HEK293 (cell line): Measurements from ENCODE around the gene LTBP1.

Experiments used
- CTCF ChIA-PET: fragments of 350-600 bp; formaldehyde crosslinking; extraction: SDS; loops from one replicate; lab custom pipeline; 2021; ENCODE audit warnings: antibody characterized with exemption; lab: Yijun Ruan, JAX
- POLR2A ChIA-PET: fragments of 300-600 bp; formaldehyde crosslinking; extraction: SDS; loops from one replicate; lab custom pipeline; 2020; ENCODE audit warnings: antibody characterized with exemption, inconsistent platforms; lab: Yijun Ruan, JAX
- H3K27ac ChIP-seq: fragments of 200-500 bp; sonication (Bioruptor generic); 2 replicates; pipeline ENCODE4 v1.5.1; 2014; ENCODE audit warnings: low read depth, low read length, control low read depth, inconsistent platforms; ENCODE audit errors: extremely low read depth
- H3K36me3 ChIP-seq, 2 experiments: fragments of 200-500 bp in 1 of 2; sonication (Bioruptor generic) in 1 of 2; 1 replicate in 1 of 2; 2 replicates in 1 of 2; pipeline ENCODE4 v1.5.1; 2014 to 2017; ENCODE audit warnings: inconsistent platforms in 2 of 2, low read length in 2 of 2; ENCODE audit not compliant: control insufficient read depth in 2 of 2, insufficient read depth in 1 of 2
- H3K4me1 ChIP-seq: fragments of 200-500 bp; sonication (Bioruptor generic); 2 replicates; pipeline ENCODE4 v1.5.1; 2014; ENCODE audit warnings: mild to moderate bottlenecking, low read length, inconsistent platforms; ENCODE audit not compliant: control insufficient read depth, insufficient read depth
- H3K4me3 ChIP-seq: 2 replicates; pipeline ENCODE4 v1.5.1; 2011; ENCODE audit warnings: low read depth, mild to moderate bottlenecking, control low read depth, low read length, moderate library complexity
- H3K9me3 ChIP-seq: fragments of 200-500 bp; sonication (Bioruptor generic); 2 replicates; pipeline ENCODE4 v1.5.1; 2014; ENCODE audit warnings: low read depth, low read length, inconsistent platforms; ENCODE audit not compliant: control insufficient read depth, insufficient read depth
- EGR2 ChIP-seq: fragments of 450-650 bp; formaldehyde crosslinking; IDR thresholded peaks from 2 replicates; pipeline ENCODE4 v1.5.1; 2016; ENCODE audit warnings: low read depth, missing biosample characterization, missing genetic modification characterization
- FEZF1 ChIP-seq: fragments of 450-650 bp; formaldehyde crosslinking; IDR thresholded peaks from 2 replicates; pipeline ENCODE4 v1.5.1; 2016; ENCODE audit warnings: missing biosample characterization, missing genetic modification characterization
- GFI1B ChIP-seq: fragments of 450-650 bp; formaldehyde crosslinking; IDR thresholded peaks from 2 replicates; pipeline ENCODE4 v1.5.1; 2016; ENCODE audit warnings: missing biosample characterization, missing genetic modification characterization
- ZBTB20 ChIP-seq: fragments of 450-650 bp; formaldehyde crosslinking; IDR thresholded peaks from 2 replicates; pipeline ENCODE4 v1.5.1; 2016; ENCODE audit warnings: missing biosample characterization, missing genetic modification characterization
- ZBTB26 ChIP-seq: fragments of 450-650 bp; formaldehyde crosslinking; optimal IDR thresholded peaks from 2 replicates; pipeline ENCODE3; 2016; ENCODE audit warnings: missing biosample characterization, mild to moderate bottlenecking, missing genetic modification characterization
- ZNF155 ChIP-seq: fragments of 450-650 bp; formaldehyde crosslinking; IDR thresholded peaks from 2 replicates; pipeline ENCODE4 v1.5.1; 2016; ENCODE audit warnings: missing biosample characterization, missing genetic modification characterization
- ZNF19 ChIP-seq: fragments of 450-650 bp; formaldehyde crosslinking; IDR thresholded peaks from 2 replicates; pipeline ENCODE4; 2016; ENCODE audit warnings: missing biosample characterization, missing genetic modification characterization, low read depth
- ZNF37A ChIP-seq: fragments of 450-650 bp; IDR thresholded peaks from 2 replicates; pipeline ENCODE4 v1.5.1; 2018; ENCODE audit warnings: missing biosample characterization, missing genetic modification characterization
- ZNF398 ChIP-seq: fragments of 450-650 bp; formaldehyde crosslinking; IDR thresholded peaks from 2 replicates; pipeline ENCODE4 v1.5.1; 2017; ENCODE audit warnings: missing biosample characterization, missing genetic modification characterization
- ZNF48 ChIP-seq: fragments of 450-650 bp; formaldehyde crosslinking; IDR thresholded peaks from 2 replicates; pipeline ENCODE4 v1.5.1; 2016; ENCODE audit warnings: missing biosample characterization, missing genetic modification characterization
- ZNF629 ChIP-seq: fragments of 450-650 bp; formaldehyde crosslinking; IDR thresholded peaks from 2 replicates; pipeline ENCODE4 v1.5.1; 2017; ENCODE audit warnings: missing biosample characterization, missing genetic modification characterization
- ZNF785 ChIP-seq: fragments of 450-650 bp; formaldehyde crosslinking; IDR thresholded peaks from 2 replicates; pipeline ENCODE4 v1.5.1; 2016; ENCODE audit warnings: missing biosample characterization, missing genetic modification characterization
- TF ChIP-seq, protein P1 (sequence below): fragments of 450-650 bp; formaldehyde crosslinking; IDR thresholded peaks from 2 replicates; pipeline ENCODE4 v1.5.1; 2016; ENCODE audit warnings: missing biosample characterization, missing genetic modification characterization

The LTBP1 gene

GRCh38 chr2:32942793-32943485 lies 3.8 kb upstream of the LTBP1 start (continued):
- TF ChIP-seq GFI1B (0 out of 2 replicates have a peak, but pooled peaks have one; percentile 28), FEZF1 (tag by site-specific recombination) (peak; percentile 90), EGR2 (tag by site-specific recombination) (no peak)
- TF ChIP-seq, all 188 proteins: peak for 4

- Histone ChIP-seq H3K4me3 (no peak overlapping the region), H3K9me3 (no peaks in the 10 kb centered on the region), H3K27ac (no peak overlapping the region), H3K4me1 (peaks cover 5% of the 10 kb centered on the region; the same call in 1 of the 2 replicates), H3K36me3 (no peaks in the 10 kb centered on the region)
- ChIA-PET CTCF (interaction anchor here (0.6 to 1.7 kb wide), 8 partner anchors 8 to 331 kb away, joined by 3 to 7 read pairs (median 4); no protein-coding TSS in a partner anchor), POLR2A (no interaction called here)
- TF ChIP-seq ZBTB20 (tag by site-specific recombination) = no peak
- no peak for TF ChIP-seq ZNF398 (tag by site-specific recombination)
- TF ChIP-seq ZNF155 (tag by site-specific recombination) = no peak
- TF ChIP-seq ZNF19 (tag by site-specific recombination) = no peak
- TF ChIP-seq ZNF37A (tag by site-specific recombination) = no peak
- TF ChIP-seq ZNF629 (tag by site-specific recombination) = no peak
These were observed 1.5 kb upstream of the LTBP1 start for GRCh38 chr2:32945286-32945685.

DNA sequence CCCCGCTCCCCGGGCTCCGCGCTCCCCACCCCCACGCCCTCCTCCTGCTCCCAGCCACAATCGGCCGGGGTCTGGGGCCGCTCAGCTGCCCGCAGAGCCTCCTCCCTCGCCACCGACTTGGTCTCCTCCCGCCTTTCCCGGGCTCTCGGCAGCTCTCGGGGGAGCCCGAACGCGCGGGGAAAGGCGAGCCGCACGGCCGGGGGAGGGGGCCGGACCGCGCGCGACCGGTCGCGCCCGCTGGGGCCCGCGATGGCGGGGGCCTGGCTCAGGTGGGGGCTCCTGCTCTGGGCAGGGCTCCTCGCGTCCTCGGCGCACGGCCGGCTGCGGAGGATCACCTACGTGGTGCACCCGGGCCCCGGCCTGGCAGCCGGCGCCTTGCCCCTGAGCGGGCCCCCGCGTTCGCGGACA lies 327 bp downstream of the LTBP1 start:
- CTCF ChIA-PET = interaction anchor here (0.6 to 1.1 kb wide), 3 partner anchors 15 to 175 kb away, joined by 3 to 5 read pairs (median 3); no protein-coding TSS in a partner anchor
- POLR2A ChIA-PET = interaction anchor here (0.7 to 1.4 kb wide), 3 partner anchors 43 to 187 kb away, joined by 3 to 4 read pairs (median 3); no protein-coding TSS in a partner anchor
- no peaks in the 10 kb centered on the region for H3K9me3 ChIP-seq
- peak overlapping the region; percentile 66 for H3K4me3 ChIP-seq
- H3K4me1 ChIP-seq = peaks cover 5% of the 10 kb centered on the region; the same call in 1 of the 2 replicates
- no peak for TF ChIP-seq ZNF48
- TF ChIP-seq EGR2 (tag by site-specific recombination) = no peak
- TF ChIP-seq, protein P1, sequence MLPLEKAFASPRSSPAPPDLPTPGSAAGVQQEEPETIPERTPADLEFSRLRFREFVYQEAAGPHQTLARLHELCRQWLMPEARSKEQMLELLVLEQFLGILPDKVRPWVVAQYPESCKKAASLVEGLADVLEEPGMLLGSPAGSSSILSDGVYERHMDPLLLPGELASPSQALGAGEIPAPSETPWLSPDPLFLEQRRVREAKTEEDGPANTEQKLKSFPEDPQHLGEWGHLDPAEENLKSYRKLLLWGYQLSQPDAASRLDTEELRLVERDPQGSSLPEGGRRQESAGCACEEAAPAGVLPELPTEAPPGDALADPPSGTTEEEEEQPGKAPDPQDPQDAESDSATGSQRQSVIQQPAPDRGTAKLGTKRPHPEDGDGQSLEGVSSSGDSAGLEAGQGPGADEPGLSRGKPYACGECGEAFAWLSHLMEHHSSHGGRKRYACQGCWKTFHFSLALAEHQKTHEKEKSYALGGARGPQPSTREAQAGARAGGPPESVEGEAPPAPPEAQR (tag by site-specific recombination) = no peak
- TF ChIP-seq ZBTB26 = peak; percentile 35
- no peak for TF ChIP-seq ZNF785 (tag by site-specific recombination)
- peak overlapping the region; percentile 94 for H3K27ac ChIP-seq
- H3K36me3 ChIP-seq = peaks cover 0 to 2% of the 10 kb centered on the region in 2 experiments; a peak in 1 of 3 replicates
